Posterior vena cava (tissue), 2 donors: ENCODE measurements around the gene CDS2. TPM values are rescaled to one million over a fixed set of nuclear protein-coding genes. Genes with fewer than 3 reads are reported as not detected.

Source experiments
- DNase-seq: peaks from one replicate; pipeline ENCODE4 v3.0.0-alpha.2; 2020; ENCODE audit warnings: low spot score
- intact Hi-C, 2 donors: fragments of 100-400 bp; cut with DNase I; formaldehyde crosslinking; loops; one replicate each; pipeline versions ENCODE4 v1.14.1 to v1.14.2; 2022 to 2023
- total RNA-seq, 2 donors: library from RNA; stranded (reverse); fragmentation: NEBNext Ultra II Directional; extraction: Animal tissue kit (Norgen Biotek cat#: 25700); gene quantifications; one replicate each; pipeline ENCODE4 v1.2.1, GENCODE V29; 2021
- donor health status: DM: yes; HTN: yes; CAD: no.
- donor health status: DM: yes; HTN: yes; CAD: no.

Gene CDS2
- total RNA-seq, 2 donors from 2014 or later = 53.3 to 80.7 TPM

- intact Hi-C loops = no loop called here
- DNase-seq = no peak
Observed at GRCh38 chr20:5234158-5234557, 107.3 kb downstream of the CDS2 start.

GRCh38 chr20:5234978-5235377, 108.2 kb downstream of the CDS2 start:
- DNase-seq = no peak
- intact Hi-C loops = no loop called here

Other genes starting within 250 kb of the CDS2 start
- 10 to 100 TPM; 21.4 to 23.2 TPM for gene SLC23A2, start 125.5 kb upstream of the CDS2 start, total RNA-seq
- 100 to 1,000 TPM; 104 to 116 TPM for gene TMEM230, start 13.9 kb upstream of the CDS2 start, total RNA-seq
- 10 to 100 TPM; 24.5 to 30.3 TPM for gene PCNA, start 7.0 kb upstream of the CDS2 start, total RNA-seq
- not detected for gene PROKR2, start 189.9 kb downstream of the CDS2 start, total RNA-seq